ENCODE data around the gene GMDS. TPM values are rescaled to one million over a fixed set of nuclear protein-coding genes. Genes with fewer than 3 reads are reported as not detected.

Gene GMDS
- total and polyA plus RNA-seq, 2 of the 13 experiments (the other 11 are each of a cell fraction or from before 2014, with no cell fraction given): 64.4 to 112 TPM

DNA sequence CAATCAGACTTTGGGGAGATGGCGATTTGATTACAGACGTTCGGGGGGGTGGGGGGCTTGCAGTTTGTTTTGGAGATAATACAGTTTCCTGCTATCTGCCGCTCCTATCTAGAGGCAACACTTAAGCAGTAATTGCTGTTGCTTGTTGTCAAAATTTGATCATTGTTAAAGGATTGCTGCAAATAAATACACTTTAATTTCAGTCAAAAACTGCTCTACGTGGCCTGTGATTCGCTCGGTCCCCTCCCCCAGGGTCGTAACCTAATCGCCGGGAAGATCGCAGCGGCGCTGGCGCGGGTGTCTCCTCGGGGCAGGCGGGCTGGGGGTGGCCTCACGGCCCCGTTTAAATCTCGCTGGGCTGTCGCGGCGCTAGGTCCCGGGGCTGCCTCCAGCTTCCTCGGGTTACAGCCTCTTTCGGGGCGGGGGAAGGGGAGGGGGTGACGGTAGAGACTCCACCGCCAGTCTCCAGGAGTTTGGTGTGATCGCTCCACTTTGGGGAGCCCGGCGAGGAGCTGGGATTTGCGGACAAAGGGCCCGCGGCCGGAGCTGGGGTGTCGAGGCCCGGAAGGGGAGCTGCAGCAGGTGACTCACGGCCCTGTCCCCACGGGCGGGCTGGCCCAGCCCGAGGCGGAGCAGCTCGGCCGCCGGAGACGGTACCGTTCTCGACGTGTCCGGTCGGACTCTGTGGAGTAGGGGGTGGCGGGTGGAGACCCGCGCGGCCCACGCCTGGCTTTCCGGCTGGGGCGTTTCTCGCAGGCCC, 631.5 kb downstream of the GMDS start:
- no peak overlapping the region for H3K4me3 ChIP-seq (replicated peaks in 1 of 3; ENCODE audit: insufficient read depth in 1 of 3, low read depth in 2 of 3, low read length in 3 of 3)
- H3K27ac ChIP-seq (ENCODE audit: extremely low read length, insufficient read depth, low read length): no peak overlapping the region
- no peaks in the 10 kb centered on the region for H3K9me3 ChIP-seq (ENCODE audit: low read length)
- H4K20me1 ChIP-seq (ENCODE audit: insufficient read depth, low read length): no peaks in the 10 kb centered on the region
- BruUV-seq (replicated peaks): no TSS peak
- FAIRE-seq (no peak), DNase-seq (ENCODE audit: low spot score) (no peak), ATAC-seq (no peak)
- ChIA-PET POLR2A (no interaction called here), CTCF (ENCODE audit: low intra/inter-chr PET ratio, low total read pairs) (no interaction called here)
- H2AFZ ChIP-seq (ENCODE audit: low read length): no peak overlapping the region
- H3K9ac ChIP-seq (ENCODE audit: insufficient read depth, low read depth, low read length): no peak overlapping the region
- in situ Hi-C loops (cut with HindIII; ENCODE audit: extremely low pct_ligation_motif_present, low pct_unique_long_range_greater_than_20kb): no loop called here
- peaks cover 0 to 9% of the 10 kb centered on the region in 2 experiments; a peak in 2 of 5 replicates for H3K27me3 ChIP-seq (ENCODE audit: control insufficient read depth in 1 of 2, insufficient read depth in 2 of 2, low read length in 2 of 2)
- H3K36me3 ChIP-seq (replicated peaks in 1 of 2; ENCODE audit: control insufficient read depth in 1 of 2, insufficient read depth in 2 of 2, low read length in 2 of 2): no peaks in the 10 kb centered on the region
- 94% methylated on average over 56 of the region's 60 CpGs for WGBS (ENCODE audit: low lambda C conversion rate)
- no peak overlapping the region for H3K4me2 ChIP-seq (ENCODE audit: low read depth, low read length)
- TF ChIP-seq NFATC3 (CRISPR knock-in tag; IDR thresholded peaks at IDR 0.05): no peak
- peak; percentile 74 for TF ChIP-seq AGO2 (optimal IDR thresholded peaks at IDR 0.05; ENCODE audit: low read depth, low read length)
- peaks cover 13% of the 10 kb centered on the region for H3K4me1 ChIP-seq (ENCODE audit: insufficient read depth, low read length)
- no peaks in the 10 kb centered on the region for H3K79me2 ChIP-seq (ENCODE audit: insufficient read depth, low read length)
- intact Hi-C loops (cut with micrococcal nuclease; ENCODE audit: unreplicated experiment): no loop called here

GRCh38 chr6:1613346-1613687, 632.1 kb downstream of the GMDS start:
- H3K4me1 ChIP-seq (ENCODE audit: insufficient read depth, low read length): peaks cover 18% of the 10 kb centered on the region
- no TSS peak for BruUV-seq (replicated peaks)
- WGBS (ENCODE audit: low lambda C conversion rate): 85% methylated on average over 3 of the region's 3 CpGs
- no peak overlapping the region for H3K4me2 ChIP-seq (ENCODE audit: low read depth, low read length)
- H3K9ac ChIP-seq (ENCODE audit: insufficient read depth, low read depth, low read length): no peak overlapping the region
- H3K9me3 ChIP-seq (ENCODE audit: low read length): no peaks in the 10 kb centered on the region
- no peak overlapping the region for H2AFZ ChIP-seq (ENCODE audit: low read length)
- H3K79me2 ChIP-seq (ENCODE audit: insufficient read depth, low read length): no peaks in the 10 kb centered on the region
- H3K36me3 ChIP-seq (replicated peaks in 1 of 2; ENCODE audit: control insufficient read depth in 1 of 2, insufficient read depth in 2 of 2, low read length in 2 of 2): no peaks in the 10 kb centered on the region
- intact Hi-C loops (cut with micrococcal nuclease; ENCODE audit: unreplicated experiment) (no loop called here), in situ Hi-C loops (cut with HindIII; ENCODE audit: extremely low pct_ligation_motif_present, low pct_unique_long_range_greater_than_20kb) (no loop called here)
- ATAC-seq: no peak
- H3K4me3 ChIP-seq (replicated peaks in 1 of 3; ENCODE audit: insufficient read depth in 1 of 3, low read depth in 2 of 3, low read length in 3 of 3): no peak overlapping the region
- H4K20me1 ChIP-seq (ENCODE audit: insufficient read depth, low read length): peaks cover 3% of the 10 kb centered on the region; the same call in 1 of the 2 replicates
- DNase-seq (ENCODE audit: low spot score): no peak
- no peak overlapping the region for H3K27ac ChIP-seq (ENCODE audit: extremely low read length, insufficient read depth, low read length)
- CTCF ChIA-PET (ENCODE audit: low intra/inter-chr PET ratio, low total read pairs): no interaction called here
- POLR2A ChIA-PET: no interaction called here
- peaks cover 4 to 14% of the 10 kb centered on the region in 2 experiments; a peak in 4 of 5 replicates for H3K27me3 ChIP-seq (ENCODE audit: control insufficient read depth in 1 of 2, insufficient read depth in 2 of 2, low read length in 2 of 2)
- no peak for FAIRE-seq
- TF ChIP-seq, protein P1, sequence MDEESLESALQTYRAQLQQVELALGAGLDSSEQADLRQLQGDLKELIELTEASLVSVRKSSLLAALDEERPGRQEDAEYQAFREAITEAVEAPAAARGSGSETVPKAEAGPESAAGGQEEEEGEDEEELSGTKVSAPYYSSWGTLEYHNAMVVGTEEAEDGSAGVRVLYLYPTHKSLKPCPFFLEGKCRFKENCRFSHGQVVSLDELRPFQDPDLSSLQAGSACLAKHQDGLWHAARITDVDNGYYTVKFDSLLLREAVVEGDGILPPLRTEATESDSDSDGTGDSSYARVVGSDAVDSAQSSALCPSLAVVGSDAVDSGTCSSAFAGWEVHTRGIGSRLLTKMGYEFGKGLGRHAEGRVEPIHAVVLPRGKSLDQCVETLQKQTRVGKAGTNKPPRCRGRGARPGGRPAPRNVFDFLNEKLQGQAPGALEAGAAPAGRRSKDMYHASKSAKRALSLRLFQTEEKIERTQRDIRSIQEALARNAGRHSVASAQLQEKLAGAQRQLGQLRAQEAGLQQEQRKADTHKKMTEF (CRISPR knock-in tag; IDR thresholded peaks at IDR 0.05): no peak
- TF ChIP-seq TRIM22 (IDR thresholded peaks at IDR 0.05) (no peak), HNF1B (CRISPR knock-in tag; IDR thresholded peaks at IDR 0.05) (no peak), ZNF441 (CRISPR knock-in tag; IDR thresholded peaks at IDR 0.05; ENCODE audit: borderline replicate concordance) (no peak), SPEN (CRISPR knock-in tag; IDR thresholded peaks at IDR 0.05; ENCODE audit: low read depth) (no peak), ZNF383 (CRISPR knock-in tag; IDR thresholded peaks at IDR 0.05; ENCODE audit: borderline replicate concordance) (no peak), KMT2A (CRISPR knock-in tag; IDR thresholded peaks at IDR 0.05) (no peak), STAT5B (CRISPR knock-in tag; IDR thresholded peaks at IDR 0.05) (no peak), JUN (CRISPR knock-in tag; IDR thresholded peaks at IDR 0.05) (no peak), SYNCRIP (IDR thresholded peaks at IDR 0.05; ENCODE audit: insufficient read depth, low read depth, low read length) (no peak)
